Spleen (tissue), 11 donors: ENCODE results near the gene FAM222B. TPM values are rescaled to one million over a fixed set of nuclear protein-coding genes. Genes with fewer than 3 reads are reported as not detected.

Experiments
- DNase-seq: peaks from one replicate; pipeline ENCODE4 v3.0.0-alpha.2; 2020
- H3K27ac ChIP-seq, 8 donors: fragments of 200-600 bp; sonication (generic) in 7 of 8; 1 replicate in 4 of 8; 2 replicates in 4 of 8; pipeline versions ENCODE4 v1.5.0 to v1.8.0; 2016 to 2021; ENCODE audit warnings: inconsistent platforms in 4 of 8, mild to moderate bottlenecking in 4 of 8, moderate library complexity in 1 of 8
- H3K27me3 ChIP-seq, 7 donors: fragments of 200-600 bp; sonication (generic) in 6 of 7; replicated peaks in 1 of 7; 1 replicate in 4 of 7; 2 replicates in 3 of 7; pipeline versions ENCODE4 v1.5.0 to v1.8.0; 2016 to 2021; ENCODE audit warnings: inconsistent platforms in 3 of 7, mild to moderate bottlenecking in 1 of 7
- H3K36me3 ChIP-seq, 6 donors: fragments of 200-600 bp; sonication (generic) in 5 of 6; 1 replicate in 4 of 6; 2 replicates in 2 of 6; pipeline versions ENCODE4 v1.5.0 to v1.8.0; 2016 to 2021; ENCODE audit warnings: inconsistent platforms in 2 of 6
- H3K4me1 ChIP-seq, 6 donors: fragments of 200-600 bp; sonication (generic) in 5 of 6; 1 replicate in 3 of 6; 2 replicates in 3 of 6; pipeline versions ENCODE4 v1.5.0 to v1.8.0; 2016 to 2021; ENCODE audit warnings: inconsistent platforms in 3 of 6
- H3K4me3 ChIP-seq, 8 donors: fragments of 200-600 bp; sonication (generic) in 7 of 8; 1 replicate in 4 of 8; 2 replicates in 4 of 8; pipeline versions ENCODE4 v1.5.0 to v1.8.0; 2016 to 2021; ENCODE audit warnings: inconsistent platforms in 4 of 8, mild to moderate bottlenecking in 4 of 8, moderate library complexity in 2 of 8
- H3K9me3 ChIP-seq, 8 donors: fragments of 200-600 bp; sonication (generic) in 7 of 8; 1 replicate in 4 of 8; 2 replicates in 4 of 8; pipeline versions ENCODE4 v1.5.0 to v1.8.0; 2016 to 2021; ENCODE audit warnings: inconsistent platforms in 4 of 8
- POLR2A ChIP-seq, 3 donors: fragments of 450-650 bp; IDR thresholded peaks; one replicate each; pipeline ENCODE4 v1.5.1; 2017; ENCODE audit warnings: antibody characterized with exemption in 3 of 3, mild to moderate bottlenecking in 1 of 3
- POLR2AphosphoS5 ChIP-seq, 3 donors: sonication (generic); formaldehyde crosslinking; IDR thresholded peaks; one replicate each; pipeline ENCODE4 v1.5.1; 2017; ENCODE audit warnings: antibody characterized with exemption in 3 of 3
- WGBS, 5 donors: extraction: QIAGEN DNeasy Blood & Tissue Kit in 3 of 5; methylation state at CpG; one replicate each; pipeline versions ENCODE4 v1.1.5 to v1.1.7; 2013 to 2018; 5-methylcytosine and 5-hydroxymethylcytosine counted together
- intact Hi-C: fragments of 100-400 bp; cut with DNase I; formaldehyde crosslinking; loops from one replicate; pipeline ENCODE4 v1.15.0; 2023; ENCODE audit warnings: low total_unique reads
- polyA plus RNA-seq, 3 donors: library from polyadenylated mRNA; stranded (reverse); fragments of 200-250 nt; gene quantifications; one replicate each; pipeline ENCODE4 v1.2.1, GENCODE V29; 2013
- total RNA-seq, 7 donors: library from RNA; depleted of rRNA in 3 of 7; stranded (reverse); fragments of >200 nt in 3 of 7; fragmentation: NEBNext Ultra II Directional in 4 of 7; extraction: Animal tissue kit (Norgen Biotek cat#: 25700) in 4 of 7; gene quantifications; one replicate each; pipeline versions ENCODE4 v1.1.0 to v1.2.1, GENCODE V29; 2016 to 2021
- TF ChIP-seq, protein P1 (sequence below), 11 experiments: fragments of 200-600 bp in 7 of 11; fragments of 450-650 bp in 4 of 11; sonication (generic) in 4 of 11; IDR thresholded peaks in 8 of 11; conservative IDR thresholded peaks in 3 of 11; 1 replicate in 7 of 11; 2 replicates in 4 of 11; pipeline versions ENCODE4 v1.4.0 to v1.8.0; 2016 to 2021; ENCODE audit warnings: antibody characterized with exemption in 11 of 11, inconsistent platforms in 4 of 11, mild to moderate bottlenecking in 1 of 11
- donor health status: healthy with polysubstance abuse.
- donor health status: DM: no; HTN: no; CAD: no; lungs with moderate emphysema.
- donor health status: DM: no; HTN: no; CAD: no.
- donor health status: Bipolar disorder and iron deficiency.
- donor health status: healthy.
- donor health status: DM: no; HTN: no; CAD: no.
- donor health status: DM: yes; HTN: yes; CAD: no.

The FAM222B gene
- total and polyA plus RNA-seq, 10 donors, result 2.9 to 23.6 (median 15.0) TPM

DNA sequence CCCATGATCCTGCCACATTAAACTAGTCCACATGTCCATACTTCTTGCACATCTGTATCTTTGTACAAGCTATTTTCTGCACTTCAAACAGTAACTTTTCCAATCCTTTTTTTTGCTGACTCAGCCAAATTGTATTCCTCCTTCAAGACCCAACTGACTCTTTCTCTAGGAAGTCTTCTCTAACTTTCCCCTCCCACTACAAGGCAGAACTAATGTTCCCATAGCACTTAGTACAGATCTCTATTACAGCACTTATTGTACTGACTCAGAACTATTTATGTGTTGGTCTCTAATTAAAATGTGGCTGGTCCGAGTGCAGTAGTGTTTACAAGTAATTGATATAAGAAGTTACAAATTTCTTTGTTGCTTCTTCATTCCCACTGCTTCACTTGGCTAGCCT lies 8.2 kb downstream of the FAM222B start:
- no peaks in the 10 kb centered on the region for H3K27me3 ChIP-seq
- H3K4me3 ChIP-seq, result no peak overlapping the region
- TF ChIP-seq, protein P1, sequence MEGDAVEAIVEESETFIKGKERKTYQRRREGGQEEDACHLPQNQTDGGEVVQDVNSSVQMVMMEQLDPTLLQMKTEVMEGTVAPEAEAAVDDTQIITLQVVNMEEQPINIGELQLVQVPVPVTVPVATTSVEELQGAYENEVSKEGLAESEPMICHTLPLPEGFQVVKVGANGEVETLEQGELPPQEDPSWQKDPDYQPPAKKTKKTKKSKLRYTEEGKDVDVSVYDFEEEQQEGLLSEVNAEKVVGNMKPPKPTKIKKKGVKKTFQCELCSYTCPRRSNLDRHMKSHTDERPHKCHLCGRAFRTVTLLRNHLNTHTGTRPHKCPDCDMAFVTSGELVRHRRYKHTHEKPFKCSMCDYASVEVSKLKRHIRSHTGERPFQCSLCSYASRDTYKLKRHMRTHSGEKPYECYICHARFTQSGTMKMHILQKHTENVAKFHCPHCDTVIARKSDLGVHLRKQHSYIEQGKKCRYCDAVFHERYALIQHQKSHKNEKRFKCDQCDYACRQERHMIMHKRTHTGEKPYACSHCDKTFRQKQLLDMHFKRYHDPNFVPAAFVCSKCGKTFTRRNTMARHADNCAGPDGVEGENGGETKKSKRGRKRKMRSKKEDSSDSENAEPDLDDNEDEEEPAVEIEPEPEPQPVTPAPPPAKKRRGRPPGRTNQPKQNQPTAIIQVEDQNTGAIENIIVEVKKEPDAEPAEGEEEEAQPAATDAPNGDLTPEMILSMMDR (IDR thresholded peaks at IDR 0.05 in 8 of 11, conservative IDR thresholded peaks at IDR 0.05 in 3 of 11), result no peak
- no peak for TF ChIP-seq POLR2A (IDR thresholded peaks at IDR 0.05)
- no peak for TF ChIP-seq POLR2AphosphoS5 (IDR thresholded peaks at IDR 0.05)
- H3K4me1 ChIP-seq, result peaks cover 0 to 9% (median 2%) of the 10 kb centered on the region in 6 donors
- H3K27ac ChIP-seq, result no peak overlapping the region
- H3K36me3 ChIP-seq, result peaks cover 0 to 41% (median 5%) of the 10 kb centered on the region in 6 donors
- no peak for DNase-seq
- 94 to 100% (median 98%) methylated on average over 1 of the region's 1 CpG for WGBS, 5 donors
- no peaks in the 10 kb centered on the region for H3K9me3 ChIP-seq
- intact Hi-C loops, result no loop called here

DNA sequence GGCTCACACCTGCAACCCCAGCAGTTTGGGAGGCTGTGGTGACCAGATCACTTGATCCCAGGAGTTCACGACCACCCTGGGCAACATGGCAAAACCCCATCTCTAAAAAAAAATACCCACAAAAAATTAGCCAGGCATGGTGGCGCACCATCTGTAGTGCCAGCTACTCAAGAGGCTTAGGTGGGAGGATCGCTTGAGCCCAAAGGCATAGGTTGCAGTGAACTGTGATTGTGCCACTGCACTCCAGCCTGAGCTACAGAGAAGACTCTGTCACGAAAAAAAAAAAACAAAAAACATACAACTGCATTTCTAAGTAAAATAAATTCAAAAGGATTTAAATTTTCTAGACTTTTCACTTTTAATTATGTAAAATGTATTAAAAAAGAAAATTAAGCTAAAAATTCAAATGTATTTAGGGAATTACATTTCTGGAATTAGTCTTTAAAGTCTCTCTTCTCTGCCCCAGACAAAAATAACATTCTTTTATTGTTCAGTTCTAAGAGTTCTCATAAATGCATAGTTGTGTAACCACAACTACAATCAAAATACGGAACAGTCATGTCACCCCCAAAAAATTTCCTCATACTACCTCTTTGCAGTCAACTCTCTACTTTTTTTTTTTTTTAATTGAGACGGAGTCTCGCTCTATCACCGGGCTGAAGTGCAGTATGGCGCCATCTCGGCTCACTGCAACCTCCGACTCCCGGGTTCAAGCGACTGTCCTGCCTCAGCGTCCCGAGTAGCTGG lies 14.1 kb downstream of the FAM222B start:
- no peak overlapping the region for H3K27ac ChIP-seq
- H3K36me3 ChIP-seq, result peaks cover 0 to 37% (median 5%) of the 10 kb centered on the region in 6 donors
- no peak overlapping the region for H3K4me3 ChIP-seq
- H3K27me3 ChIP-seq, result no peaks in the 10 kb centered on the region
- H3K4me1 ChIP-seq, result peaks cover 0 to 3% (median 0%) of the 10 kb centered on the region in 6 donors
- intact Hi-C loops, result no loop called here
- DNase-seq, result peak; percentile 37
- WGBS, 5 donors, result 77 to 94% (median 90%) methylated on average over 15 of the region's 15 CpGs
- TF ChIP-seq, protein P1 (IDR thresholded peaks at IDR 0.05 in 8 of 11, conservative IDR thresholded peaks at IDR 0.05 in 3 of 11), result no peak
- TF ChIP-seq POLR2AphosphoS5 (IDR thresholded peaks at IDR 0.05) (no peak), POLR2A (IDR thresholded peaks at IDR 0.05) (no peak)
- H3K9me3 ChIP-seq, result no peaks in the 10 kb centered on the region

DNA sequence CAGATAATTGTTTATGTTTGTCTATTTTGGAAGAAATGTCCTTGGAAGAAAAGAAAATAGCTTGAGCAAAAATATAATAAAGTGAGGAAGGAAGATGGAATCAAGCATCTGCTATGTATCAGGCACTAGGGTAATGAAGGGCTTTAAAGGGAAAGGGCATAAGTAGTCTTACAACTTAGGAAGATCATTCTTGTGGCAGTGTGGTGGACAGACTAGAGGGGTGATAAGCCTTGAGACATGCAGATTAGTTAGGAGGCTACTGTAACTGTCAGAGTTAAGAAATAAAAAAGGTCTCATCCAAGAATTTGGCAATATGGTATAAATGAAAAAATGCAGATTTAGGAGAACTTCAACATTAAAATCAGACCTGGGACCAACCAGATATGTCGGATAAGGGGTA lies 14.9 kb downstream of the FAM222B start:
- TF ChIP-seq, protein P1 (IDR thresholded peaks at IDR 0.05 in 8 of 11, conservative IDR thresholded peaks at IDR 0.05 in 3 of 11), result no peak
- TF ChIP-seq POLR2AphosphoS5 (IDR thresholded peaks at IDR 0.05) (no peak), POLR2A (IDR thresholded peaks at IDR 0.05) (no peak)
- 89 to 94% (median 92%) methylated on average over 1 of the region's 1 CpG for WGBS, 5 donors
- Histone ChIP-seq H3K4me1 (peaks cover 0 to 10% (median 0%) of the 10 kb centered on the region in 6 donors), H3K4me3 (no peak overlapping the region), H3K36me3 (peaks cover 0 to 37% (median 5%) of the 10 kb centered on the region in 6 donors), H3K27me3 (no peaks in the 10 kb centered on the region), H3K9me3 (no peaks in the 10 kb centered on the region), H3K27ac (no peak overlapping the region)
- intact Hi-C loops, result no loop called here
- DNase-seq, result no peak

DNA sequence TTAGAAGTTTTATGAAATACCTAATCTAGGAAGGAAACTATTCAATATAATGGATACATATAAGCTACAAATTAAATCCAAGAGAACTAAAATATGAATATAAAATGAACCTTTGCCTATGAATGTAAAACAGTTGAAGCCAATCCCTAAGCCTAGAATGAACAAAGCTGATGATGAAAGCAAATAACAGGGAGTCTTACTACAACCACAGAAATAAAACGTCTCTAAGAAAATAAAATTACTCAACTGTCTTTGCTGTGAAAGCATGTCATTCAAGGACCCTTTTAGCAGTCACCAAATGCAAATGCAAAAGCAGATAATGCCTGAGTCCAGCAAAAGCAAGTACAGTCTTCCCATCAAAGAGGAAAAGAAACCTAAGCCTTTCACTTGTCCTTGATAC lies 23.0 kb downstream of the FAM222B start:
- H3K4me3 ChIP-seq, result no peak overlapping the region
- H3K27me3 ChIP-seq, result no peaks in the 10 kb centered on the region
- intact Hi-C loops, result loop anchor here (10.0 kb wide), 1 partner anchor 55 kb away; no protein-coding TSS in a partner anchor
- DNase-seq, result no peak
- peaks cover 0 to 4% (median 0%) of the 10 kb centered on the region in 6 donors for H3K36me3 ChIP-seq
- 42 to 76% (median 52%) methylated on average over 1 of the region's 1 CpG for WGBS, 5 donors
- TF ChIP-seq POLR2A (IDR thresholded peaks at IDR 0.05) (no peak), POLR2AphosphoS5 (IDR thresholded peaks at IDR 0.05) (no peak)
- TF ChIP-seq, protein P1 (IDR thresholded peaks at IDR 0.05 in 8 of 11, conservative IDR thresholded peaks at IDR 0.05 in 3 of 11), result no peak
- peaks cover 0 to 10% (median 0%) of the 10 kb centered on the region in 6 donors for H3K4me1 ChIP-seq
- no peak overlapping the region for H3K27ac ChIP-seq
- no peaks in the 10 kb centered on the region for H3K9me3 ChIP-seq
